HuH-7.5 (cell line): ENCODE measurements around the gene PHACTR2.
"Not testable (repeated sequence)": the region's sequence is repeated elsewhere in the genome, so short reads cannot be mapped to it uniquely, and the experiment has no call there.

Source experiments
- DNase-seq: peaks from one replicate; pipeline ENCODE4 v3.0.0; 2011; ENCODE audit warnings: low spot score

The PHACTR2 gene

GRCh38 chr6:143677891-143678791 lies at the start of gene PHACTR2:
TSS of gene PHACTR2 (plus strand) at chr6:143677965. CDS start at chr6:143678164, 199 bp downstream.
- DNase-seq, result peak; percentile 63

GRCh38 chr6:143629104-143630080 lies 48.4 kb upstream of the PHACTR2 start:
- no peak for DNase-seq

GRCh38 chr6:143631196-143631595 lies 46.6 kb upstream of the PHACTR2 start:
- DNase-seq, result not testable (repeated sequence)

GRCh38 chr6:143632894-143633293 lies 44.9 kb upstream of the PHACTR2 start:
- no peak for DNase-seq

- no peak for DNase-seq
Observed at GRCh38 chr6:143634486-143634885, 43.3 kb upstream of the PHACTR2 start.

GRCh38 chr6:143637691-143638090 lies 40.1 kb upstream of the PHACTR2 start:
- no peak for DNase-seq

GRCh38 chr6:143642403-143642802 lies 35.4 kb upstream of the PHACTR2 start:
- no peak for DNase-seq

GRCh38 chr6:143647191-143647590 lies 30.6 kb upstream of the PHACTR2 start:
- DNase-seq, result no peak

- DNase-seq, result no peak
Observed at GRCh38 chr6:143647732-143648131, 30.0 kb upstream of the PHACTR2 start.

GRCh38 chr6:143649319-143649718 lies 28.4 kb upstream of the PHACTR2 start:
- DNase-seq, result not testable (repeated sequence)

- not testable (repeated sequence) for DNase-seq
Observed at GRCh38 chr6:143651328-143651727, 26.4 kb upstream of the PHACTR2 start.

GRCh38 chr6:143652841-143653331 lies 24.9 kb upstream of the PHACTR2 start:
- DNase-seq, result no peak

GRCh38 chr6:143655541-143655940 lies 22.2 kb upstream of the PHACTR2 start:
- no peak for DNase-seq

- no peak for DNase-seq
Observed at GRCh38 chr6:143656026-143656425, 21.7 kb upstream of the PHACTR2 start.

- DNase-seq, result no peak
Observed at GRCh38 chr6:143657809-143658208, 20.0 kb upstream of the PHACTR2 start.

GRCh38 chr6:143660170-143660569 lies 17.6 kb upstream of the PHACTR2 start:
- not testable (repeated sequence) for DNase-seq

GRCh38 chr6:143664171-143664570 lies 13.6 kb upstream of the PHACTR2 start:
- no peak for DNase-seq

GRCh38 chr6:143666007-143666406 lies 11.8 kb upstream of the PHACTR2 start:
- DNase-seq, result not testable (repeated sequence)

- not testable (repeated sequence) for DNase-seq
Observed at GRCh38 chr6:143669483-143669882, 8.3 kb upstream of the PHACTR2 start.

- no peak for DNase-seq
Observed at GRCh38 chr6:143673669-143674068, 4.1 kb upstream of the PHACTR2 start.

GRCh38 chr6:143674483-143675381 lies 3.0 kb upstream of the PHACTR2 start:
- no peak for DNase-seq
